Tibial nerve (tissue), 3 donors: ENCODE measurements around the gene NCAN.

ENCODE experiments used
- CTCF ChIP-seq, 5 experiments: fragments of 200-600 bp in 3 of 5; fragments of 450-650 bp in 2 of 5; sonication (generic) in 3 of 5; IDR thresholded peaks; one replicate each; pipeline ENCODE4 v1.5.1; 2016 to 2019; ENCODE audit warnings: antibody characterized with exemption in 5 of 5, mild to moderate bottlenecking in 3 of 5, moderate library complexity in 2 of 5
- POLR2A ChIP-seq, 2 donors: fragments of 450-650 bp; IDR thresholded peaks; one replicate each; pipeline ENCODE4 v1.6.1; 2017; ENCODE audit warnings: antibody characterized with exemption in 2 of 2, mild to moderate bottlenecking in 2 of 2, moderate library complexity in 2 of 2

GRCh38 chr19:19279853-19280252 is 68.1 kb downstream of the NCAN start:
- no peak for TF ChIP-seq CTCF (IDR thresholded peaks at IDR 0.05)
- no peak for TF ChIP-seq POLR2A (IDR thresholded peaks at IDR 0.05)
